Aorta (tissue), 5 donors: ENCODE measurements around the gene VPS13D. TPM values are rescaled to one million over a fixed set of nuclear protein-coding genes. Genes with fewer than 3 reads are reported as not detected.

ENCODE experiments used
- ATAC-seq: fragments of 200-7000 bp; cut with Tn5 transposase; one replicate; pipeline ENCODE4 v1.9.1; 2022; ENCODE audit warnings: moderate library complexity; ENCODE audit not compliant: low FRiP score
- DNase-seq, 2 donors: peaks; one replicate each; pipeline ENCODE4 v3.0.0-alpha.2; 2020
- H3K27ac ChIP-seq, 2 donors: one replicate each; pipeline ENCODE4 v1.5.1; 2013; ENCODE audit warnings: low read length in 2 of 2, mild to moderate bottlenecking in 2 of 2, moderate library complexity in 2 of 2, control low read depth in 1 of 2, inconsistent platforms in 1 of 2, low read depth in 1 of 2
- H3K27me3 ChIP-seq, 2 donors: one replicate each; pipeline ENCODE4 v1.6.1; 2013; ENCODE audit warnings: control low read depth in 1 of 2, low read length in 1 of 2, mild to moderate bottlenecking in 1 of 2, moderate library complexity in 1 of 2; ENCODE audit not compliant: insufficient read depth in 2 of 2, control insufficient read depth in 1 of 2
- H3K36me3 ChIP-seq, 2 donors: one replicate each; pipeline ENCODE4 v1.6.1; 2013; ENCODE audit warnings: control low read depth in 1 of 2, low read length in 1 of 2, mild to moderate bottlenecking in 1 of 2; ENCODE audit not compliant: insufficient read depth in 2 of 2, control insufficient read depth in 1 of 2
- H3K4me1 ChIP-seq, 2 donors: one replicate each; pipeline ENCODE4 v1.6.1; 2013; ENCODE audit warnings: low read length in 2 of 2, control low read depth in 1 of 2, mild to moderate bottlenecking in 1 of 2, moderate library complexity in 1 of 2; ENCODE audit not compliant: insufficient read depth in 2 of 2, control insufficient read depth in 1 of 2
- H3K4me3 ChIP-seq, 2 donors: one replicate each; pipeline ENCODE4 v1.5.1; 2013; ENCODE audit warnings: low read length in 2 of 2, control low read depth in 1 of 2, mild to moderate bottlenecking in 1 of 2
- H3K9me3 ChIP-seq: one replicate; pipeline ENCODE4 v1.6.1; 2013; ENCODE audit warnings: mild to moderate bottlenecking, low read length; ENCODE audit not compliant: control insufficient read depth
- WGBS, 2 donors: extraction: QIAGEN DNeasy Blood & Tissue Kit; methylation state at CpG; one replicate each; pipeline ENCODE4 v1.1.7; 2013; 5-methylcytosine and 5-hydroxymethylcytosine counted together
- intact Hi-C, 2 donors: fragments of 100-400 bp; cut with DNase I; formaldehyde crosslinking; loops; one replicate each; pipeline versions ENCODE4 v1.14.2 to v1.15.0; 2022
- polyA plus RNA-seq, 2 donors: library from polyadenylated mRNA; stranded (reverse); fragments of 200-250 nt; gene quantifications; one replicate each; pipeline ENCODE4 v1.2.3, GENCODE V29; 2013
- total RNA-seq, 2 donors: library from RNA; stranded (reverse); fragmentation: NEBNext Ultra II Directional; extraction: Animal tissue kit (Norgen Biotek cat#: 25700); gene quantifications; one replicate each; pipeline ENCODE4 v1.2.1, GENCODE V29; 2021
- donor health status: healthy with polysubstance abuse.
- donor health status: Bipolar disorder and iron deficiency.
- donor health status: DM: no; HTN: no; CAD: no.
- donor health status: DM: no; HTN: no; CAD: no.
- donor health status: DM: yes; HTN: yes; CAD: no.

VPS13D gene
- total and polyA plus RNA-seq, 4 donors, result 15.8 to 134 (median 58.9) TPM

- peaks cover 0 to 2% of the 10 kb centered on the region in 2 donors for H3K36me3 ChIP-seq
- H3K27me3 ChIP-seq, result no peaks in the 10 kb centered on the region
- no peak overlapping the region for H3K4me3 ChIP-seq
- H3K27ac ChIP-seq, result peak overlapping the region; percentile 36 to 39
- intact Hi-C loops, result no loop called here
- ATAC-seq (peak; percentile 39), DNase-seq (no peak)
- 6 to 9% methylated on average over 3 of the region's 3 CpGs for WGBS, 2 donors
- peaks cover 2 to 22% of the 10 kb centered on the region in 2 donors for H3K4me1 ChIP-seq
- H3K9me3 ChIP-seq, result no peaks in the 10 kb centered on the region
These were observed 109.6 kb downstream of the VPS13D start for GRCh38 chr1:12339396-12339795.

DNA sequence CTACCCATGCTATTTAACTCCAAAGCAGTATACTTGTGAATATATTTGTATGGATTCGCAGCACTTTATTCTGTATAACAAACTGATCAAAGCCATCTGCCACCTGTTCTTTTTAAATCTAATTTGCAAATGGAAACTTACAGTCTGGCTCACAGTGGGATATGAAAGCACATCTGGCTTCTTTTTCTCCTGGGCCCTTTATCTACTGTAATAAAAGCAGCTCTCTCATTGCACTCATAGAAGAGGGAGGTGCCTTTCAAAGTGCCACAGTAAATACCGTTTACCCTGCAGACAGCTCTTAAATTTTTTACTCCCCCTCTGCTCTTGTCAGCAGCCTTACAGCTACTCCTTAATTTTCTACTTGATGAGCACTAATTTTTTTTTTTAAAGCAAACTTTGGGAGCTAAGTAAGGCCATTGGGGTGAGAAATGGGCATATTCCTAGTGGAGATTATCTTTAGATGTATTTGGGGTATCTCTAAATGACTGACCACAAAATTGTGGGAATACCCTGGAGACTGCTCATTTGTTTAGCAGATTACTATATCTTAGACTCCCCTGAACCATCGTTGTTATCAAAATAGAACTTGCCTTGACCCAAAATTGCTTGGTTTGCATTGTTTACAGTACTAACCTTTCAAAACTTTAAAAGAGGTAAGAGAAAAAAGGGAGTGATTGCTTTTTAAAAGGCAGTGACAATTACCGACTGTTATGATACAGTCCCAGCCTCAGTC is 110.1 kb downstream of the VPS13D start:
- Histone ChIP-seq H3K36me3 (peaks cover 0 to 2% of the 10 kb centered on the region in 2 donors), H3K4me3 (no peak overlapping the region), H3K4me1 (peaks cover 3 to 22% of the 10 kb centered on the region in 2 donors), H3K9me3 (no peaks in the 10 kb centered on the region), H3K27ac (peak overlapping the region; percentile 36 to 39), H3K27me3 (no peaks in the 10 kb centered on the region)
- 49 to 58% methylated on average over 4 of the region's 4 CpGs for WGBS, 2 donors
- DNase-seq, result no peak
- no peak for ATAC-seq
- intact Hi-C loops, result no loop called here

- Histone ChIP-seq H3K9me3 (no peaks in the 10 kb centered on the region), H3K27me3 (no peaks in the 10 kb centered on the region), H3K4me1 (peaks cover 3 to 26% of the 10 kb centered on the region in 2 donors), H3K36me3 (peaks cover 0 to 2% of the 10 kb centered on the region in 2 donors), H3K27ac (no peak overlapping the region), H3K4me3 (no peak overlapping the region)
- intact Hi-C loops, result no loop called here
- ATAC-seq (no peak), DNase-seq (no peak)
- whole genome bisulfite sequencing, 2 donors, result 74 to 79% methylated on average over 3 of the region's 3 CpGs
These were observed 110.7 kb downstream of the VPS13D start for GRCh38 chr1:12340544-12340930.

DNA sequence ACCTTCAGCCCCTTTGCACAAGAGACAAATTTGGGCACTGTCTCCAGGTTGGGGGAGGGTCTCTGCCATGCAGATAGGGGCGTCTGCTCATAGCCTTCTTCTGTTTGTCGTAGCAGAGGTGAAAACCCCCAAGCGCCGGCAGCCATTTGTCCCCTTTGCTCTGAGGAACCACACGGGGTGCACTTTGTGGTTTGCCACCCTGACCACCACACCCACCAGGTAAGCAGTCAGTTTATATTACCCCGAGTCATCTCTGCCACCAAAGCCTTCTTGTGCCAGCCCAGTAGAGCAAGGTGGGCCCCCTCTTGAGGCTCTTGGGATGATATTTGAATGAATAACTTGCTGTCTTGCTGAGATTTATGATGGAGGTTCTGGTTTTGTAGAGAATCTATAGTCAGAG is 111.8 kb downstream of the VPS13D start:
- peaks cover 0 to 2% of the 10 kb centered on the region in 2 donors for H3K36me3 ChIP-seq

GRCh38 chr1:12342401-12343003 is 112.7 kb downstream of the VPS13D start:
- peaks cover 0 to 4% of the 10 kb centered on the region in 2 donors for H3K36me3 ChIP-seq
- no peaks in the 10 kb centered on the region for H3K9me3 ChIP-seq
- ATAC-seq, result peak; percentile 42
- intact Hi-C loops, result no loop called here
- no peak overlapping the region for H3K4me3 ChIP-seq
- WGBS, 2 donors, result 34 to 40% methylated on average over 8 of the region's 8 CpGs
- H3K4me1 ChIP-seq, result peaks cover 3 to 23% of the 10 kb centered on the region in 2 donors
- no peak for DNase-seq
- H3K27ac ChIP-seq, result peak overlapping the region in 1 of 2 donors; percentile 28
- no peaks in the 10 kb centered on the region for H3K27me3 ChIP-seq

More for the DNA sequence above, 111.8 kb downstream of the VPS13D start:
- Histone ChIP-seq H3K27me3 (no peaks in the 10 kb centered on the region), H3K4me3 (no peak overlapping the region), H3K27ac (no peak overlapping the region), H3K9me3 (no peaks in the 10 kb centered on the region), H3K4me1 (peaks cover 3 to 26% of the 10 kb centered on the region in 2 donors)
- ATAC-seq (no peak), DNase-seq (no peak)
- intact Hi-C loops, result no loop called here
- WGBS, 2 donors, result 89 to 93% methylated on average over 6 of the region's 6 CpGs

DNA sequence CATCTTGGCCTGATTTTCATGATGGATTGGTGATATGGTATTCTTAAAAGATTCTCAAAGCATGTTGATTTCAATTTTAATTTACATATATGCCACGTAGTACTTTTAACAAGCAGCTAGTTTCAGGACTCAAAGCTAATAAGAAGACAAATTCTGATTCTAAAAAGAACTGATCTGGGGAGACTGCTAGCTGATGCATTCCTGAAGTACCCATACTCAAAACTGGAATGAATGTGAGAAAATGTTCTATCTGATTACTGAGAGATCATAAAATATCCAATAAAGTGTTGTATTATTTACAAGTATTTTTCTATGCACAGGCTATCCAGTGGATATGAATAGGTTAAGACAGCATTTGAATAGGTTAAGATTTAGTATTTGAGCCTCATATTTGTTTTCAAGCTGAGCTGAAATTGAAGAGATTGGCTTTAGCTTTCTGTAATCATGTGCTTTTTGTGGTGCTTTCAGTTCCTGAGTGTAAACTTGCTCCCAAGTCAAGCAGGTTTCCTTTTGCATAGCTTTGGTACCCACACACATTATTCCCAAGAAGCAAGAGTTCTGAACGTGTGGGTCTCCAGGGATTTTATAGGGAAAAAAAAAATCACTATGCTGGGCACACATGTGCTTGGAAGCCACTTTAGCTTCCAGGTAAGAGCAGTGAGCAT is 114.1 kb downstream of the VPS13D start:
- no peaks in the 10 kb centered on the region for H3K9me3 ChIP-seq
- intact Hi-C loops, result no loop called here
- no peaks in the 10 kb centered on the region for H3K27me3 ChIP-seq
- H3K36me3 ChIP-seq, result peaks cover 0 to 5% of the 10 kb centered on the region in 2 donors
- H3K27ac ChIP-seq, result peak overlapping the region; percentile 54 to 82
- DNase-seq (no peak), ATAC-seq (peak; percentile 16)
- H3K4me3 ChIP-seq, result no peak overlapping the region
- H3K4me1 ChIP-seq, result peaks cover 2 to 15% of the 10 kb centered on the region in 2 donors
- 47 to 48% methylated on average over 2 of the region's 2 CpGs for WGBS, 2 donors

GRCh38 chr1:12344596-12345349 is 114.9 kb downstream of the VPS13D start:
- H3K27ac ChIP-seq, result peak overlapping the region; percentile 54 to 82
- DNase-seq, result peak in 1 of 2 donors; percentile 60
- peaks cover 2 to 7% of the 10 kb centered on the region in 2 donors for H3K4me1 ChIP-seq
- intact Hi-C loops, result no loop called here
- peak; percentile 65 for ATAC-seq
- H3K27me3 ChIP-seq, result no peaks in the 10 kb centered on the region
- H3K36me3 ChIP-seq, result peaks cover 0 to 7% of the 10 kb centered on the region in 2 donors
- H3K4me3 ChIP-seq, result no peak overlapping the region
- no peaks in the 10 kb centered on the region for H3K9me3 ChIP-seq
- WGBS, 2 donors, result 21 to 28% methylated on average over 9 of the region's 9 CpGs
